Fibroblast of skin of right quadriceps (primary cell): ENCODE measurements around the gene OR1M1.

ENCODE experiments used
- DNase-seq: peaks from one replicate; pipeline ENCODE4 v3.0.0-alpha.2; 2013

Gene OR1M1

DNA sequence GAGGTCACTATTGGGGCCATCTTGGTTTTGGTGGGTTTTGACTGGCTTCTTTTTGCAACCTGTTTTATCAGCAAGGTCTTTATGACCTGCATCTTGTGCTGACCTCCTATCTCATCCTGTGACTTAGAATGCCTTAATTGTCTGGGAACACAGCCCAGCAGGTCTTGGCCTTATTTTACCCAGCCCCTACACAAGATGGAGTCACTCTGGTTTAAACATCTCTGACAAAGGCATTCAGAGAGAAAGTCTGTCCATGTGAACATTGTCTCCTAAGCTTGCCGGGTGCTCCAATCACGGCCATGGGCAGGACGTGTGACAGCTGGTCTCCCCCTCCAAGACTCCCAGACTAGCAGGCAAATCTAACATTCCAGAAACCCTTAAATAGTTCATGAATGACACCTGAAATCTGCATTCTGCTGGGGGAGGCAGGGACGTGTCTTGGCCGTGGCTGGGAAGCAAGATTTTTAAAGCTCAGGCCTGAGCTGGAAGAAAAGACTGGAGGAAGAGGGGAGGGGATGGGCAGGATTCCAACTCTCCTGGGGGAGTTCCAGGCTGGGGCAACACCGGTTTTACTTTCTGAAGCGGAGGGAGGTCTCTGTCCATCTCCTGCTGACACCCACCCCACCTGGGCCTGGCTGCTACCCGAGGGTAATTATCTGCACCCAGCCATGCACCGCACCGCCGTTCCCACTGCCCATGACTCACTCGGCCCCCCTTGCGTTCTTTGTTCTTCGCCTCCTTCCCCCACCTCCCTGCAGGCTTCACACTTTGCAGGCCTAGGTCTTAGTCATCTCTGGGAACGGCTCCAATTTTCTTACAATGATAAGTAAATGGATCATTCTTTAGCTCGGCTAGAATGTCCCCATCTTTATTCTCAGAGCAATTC is 11.6 kb upstream of the OR1M1 start:
- peak; percentile 89 for DNase-seq

DNA sequence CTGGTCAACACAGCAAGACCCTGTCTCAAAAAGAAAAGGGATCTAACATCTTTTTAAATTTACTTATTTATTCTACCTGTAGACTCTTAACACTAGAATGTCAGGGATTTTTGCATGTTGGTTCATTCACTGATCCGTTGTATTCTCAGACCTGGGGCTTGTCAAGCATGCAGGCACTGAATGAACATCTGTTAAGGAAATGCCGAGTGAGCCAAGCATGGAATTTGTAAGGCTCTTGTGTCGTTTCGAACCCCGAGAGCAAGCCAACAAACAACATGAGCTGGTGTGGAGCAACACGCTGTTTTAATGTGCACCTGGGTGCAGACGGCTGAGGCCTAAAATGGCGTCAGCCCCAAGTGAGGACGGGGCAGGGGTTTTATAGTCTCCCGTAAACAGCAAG is 10.0 kb upstream of the OR1M1 start:
- DNase-seq: no peak

DNA sequence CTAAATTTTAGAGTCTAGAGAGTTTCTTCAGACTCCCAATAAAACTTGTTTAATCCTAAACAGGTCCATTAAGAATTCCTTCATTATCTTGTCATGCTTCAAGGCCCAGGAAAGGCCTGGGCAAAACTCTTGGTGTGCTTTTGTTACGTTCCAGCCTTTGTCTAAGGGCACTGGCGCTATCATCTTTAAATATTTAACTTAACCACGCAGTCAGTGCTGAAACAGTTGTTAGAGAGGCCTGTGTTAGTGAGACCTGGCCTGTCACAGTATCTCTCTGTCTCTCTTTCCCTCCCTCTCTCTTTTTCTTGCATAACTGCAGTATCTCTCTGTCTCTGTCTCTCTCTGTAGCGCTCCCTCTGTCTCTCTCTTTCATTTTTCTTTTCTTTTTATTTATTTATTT is 8.2 kb upstream of the OR1M1 start:
- no peak for DNase-seq

DNA sequence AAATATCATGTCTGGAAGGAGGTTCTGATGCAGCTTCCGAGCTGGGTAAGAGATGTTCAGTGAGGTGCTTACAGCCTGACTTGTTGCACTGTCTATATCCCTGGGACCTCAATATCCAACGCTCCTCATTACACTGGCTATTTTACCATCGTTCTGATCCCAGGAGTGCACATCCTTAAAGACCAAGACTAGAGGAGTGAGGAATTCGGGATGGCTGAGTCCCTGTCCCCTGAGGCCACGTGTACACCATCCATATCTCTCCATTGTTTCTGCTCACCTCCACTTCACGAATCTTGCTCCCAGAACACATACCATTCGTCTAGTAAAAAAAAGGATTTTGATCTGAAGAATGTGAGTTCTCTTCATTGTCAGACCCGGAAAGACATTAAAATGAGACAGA is 20.5 kb downstream of the OR1M1 start, which contains the start of gene OR7G2:
OR7G2 (minus strand) TSS at position 101 of the 400 bp plus-strand sequence. CDS start 4,232 bp downstream, outside the sequence.
- DNase-seq: no peak

DNA sequence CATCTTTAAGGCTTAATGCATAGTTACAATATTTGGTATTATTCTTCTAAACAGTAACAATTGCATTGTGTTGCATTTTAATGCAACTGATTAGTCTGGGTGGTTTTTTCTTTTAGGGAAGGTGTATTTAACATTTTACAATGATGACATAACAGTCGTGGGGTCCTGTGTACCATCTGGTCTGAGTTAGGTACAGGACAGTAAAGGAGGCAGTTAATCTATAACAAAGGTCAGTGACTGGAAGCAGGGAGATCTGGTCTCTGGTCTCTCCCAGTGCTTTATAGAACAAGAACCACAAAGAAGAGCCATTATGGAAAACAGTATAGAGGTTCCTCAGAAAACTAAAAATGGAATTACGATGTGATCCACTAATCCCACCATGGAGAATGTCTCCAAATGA is 23.1 kb downstream of the OR1M1 start:
- no peak for DNase-seq

DNA sequence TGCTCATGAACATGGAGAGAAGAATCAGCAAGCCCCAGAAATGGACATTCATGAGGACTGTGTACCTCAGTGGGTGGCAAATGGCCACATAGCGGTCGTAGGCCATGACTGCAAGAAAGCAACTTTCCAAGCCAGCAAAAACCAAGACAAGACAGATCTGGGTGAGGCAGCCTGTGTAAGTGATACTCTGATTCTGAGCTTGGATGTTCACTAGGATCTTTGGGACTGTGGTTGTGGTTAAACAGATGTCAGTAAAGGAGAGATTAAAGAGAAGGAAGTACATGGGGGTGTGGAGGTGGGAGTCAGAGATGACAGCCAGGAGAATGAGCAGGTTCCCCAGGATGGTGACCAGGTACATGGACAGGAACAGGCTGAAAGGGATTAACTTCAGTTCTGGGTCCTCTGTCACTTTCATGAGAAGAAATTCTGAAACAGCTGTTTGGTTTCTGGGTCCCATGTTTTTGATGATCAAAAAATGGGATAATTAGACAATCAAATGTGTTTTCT is 28.5 kb downstream of the OR1M1 start, which contains the start of gene OR7G1:
OR7G1 (minus strand) TSS at position 457 of the 507 bp plus-strand sequence; CDS start at position 457, 0 bp downstream.
- no peak for DNase-seq

GRCh38 chr19:9116547-9116946 is 29.7 kb downstream of the OR1M1 start:
- no peak for DNase-seq

DNA sequence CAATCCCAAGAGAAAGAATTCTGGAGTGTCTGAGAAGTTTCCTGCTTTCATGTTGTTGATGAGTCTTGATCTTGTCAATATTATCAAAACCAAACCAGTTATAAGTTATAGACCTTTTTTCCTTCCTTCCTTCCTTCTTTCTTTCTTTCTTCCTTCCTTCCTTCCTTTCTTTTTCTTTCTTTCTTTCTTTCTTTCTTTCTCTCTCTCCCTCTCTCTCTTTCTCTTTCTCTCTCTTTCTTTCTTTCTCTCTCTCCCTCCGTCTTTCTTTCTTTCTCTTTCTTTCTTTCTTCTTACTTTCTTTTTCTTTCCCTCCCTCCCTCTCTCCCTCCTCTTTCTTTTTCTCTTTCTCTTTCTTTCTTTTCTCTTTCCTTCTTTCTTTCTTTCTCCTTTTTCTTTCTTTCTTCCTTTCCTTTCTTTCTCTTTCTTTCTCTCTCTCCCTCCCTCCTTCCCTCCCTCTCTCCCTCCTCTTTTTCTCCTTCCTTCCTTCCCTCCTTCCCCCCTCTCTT is 40.1 kb downstream of the OR1M1 start, which contains the start of gene OR7G3:
OR7G3 (minus strand) TSS at position 51 of the 506 bp plus-strand sequence; CDS start at position 51, 0 bp downstream.
- no peak for DNase-seq

DNA sequence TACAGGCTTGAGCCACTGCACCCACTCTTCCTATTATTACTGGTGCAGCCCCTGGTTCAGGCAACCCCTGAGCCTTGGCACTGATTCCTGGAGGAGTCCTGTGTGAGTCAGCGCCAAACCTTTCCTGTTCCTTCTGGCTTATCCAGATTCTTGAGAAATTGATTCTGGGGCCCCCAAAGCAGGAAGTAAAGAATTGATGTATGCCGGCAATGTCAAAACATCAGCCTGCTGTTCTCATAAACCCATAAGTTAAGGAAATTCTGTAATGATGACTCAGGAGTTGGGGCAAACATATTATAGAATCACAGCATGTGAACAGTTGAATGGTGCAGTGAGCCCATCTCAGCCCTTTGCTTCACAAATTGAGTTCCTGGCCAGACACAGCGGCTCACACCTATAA is 41.3 kb downstream of the OR1M1 start:
- DNase-seq: no peak

- DNase-seq: no peak
These were observed 44.1 kb downstream of the OR1M1 start for GRCh38 chr19:9130965-9131364.

DNA sequence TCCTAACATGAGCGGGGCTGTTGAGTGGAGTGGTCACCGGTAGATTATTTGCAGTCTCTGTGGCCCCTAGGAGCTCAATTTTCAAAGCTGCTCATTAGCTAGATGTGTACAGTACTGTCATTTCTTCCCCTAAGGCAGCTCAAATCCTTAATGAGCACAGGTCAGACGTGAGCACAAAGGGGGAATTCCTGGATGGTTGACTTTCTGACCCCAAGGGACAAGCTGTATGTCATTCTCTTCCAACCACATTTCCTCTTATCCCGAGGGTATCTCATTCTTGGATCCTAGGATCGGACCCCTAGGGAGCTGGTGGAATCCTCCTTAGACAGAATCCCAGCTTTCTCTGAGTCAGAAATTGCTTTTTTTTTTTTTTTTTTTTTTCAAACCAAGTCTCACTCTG is 45.6 kb downstream of the OR1M1 start:
- DNase-seq: no peak

GRCh38 chr19:9139609-9140158 is 52.8 kb downstream of the OR1M1 start:
- DNase-seq: no peak

DNA sequence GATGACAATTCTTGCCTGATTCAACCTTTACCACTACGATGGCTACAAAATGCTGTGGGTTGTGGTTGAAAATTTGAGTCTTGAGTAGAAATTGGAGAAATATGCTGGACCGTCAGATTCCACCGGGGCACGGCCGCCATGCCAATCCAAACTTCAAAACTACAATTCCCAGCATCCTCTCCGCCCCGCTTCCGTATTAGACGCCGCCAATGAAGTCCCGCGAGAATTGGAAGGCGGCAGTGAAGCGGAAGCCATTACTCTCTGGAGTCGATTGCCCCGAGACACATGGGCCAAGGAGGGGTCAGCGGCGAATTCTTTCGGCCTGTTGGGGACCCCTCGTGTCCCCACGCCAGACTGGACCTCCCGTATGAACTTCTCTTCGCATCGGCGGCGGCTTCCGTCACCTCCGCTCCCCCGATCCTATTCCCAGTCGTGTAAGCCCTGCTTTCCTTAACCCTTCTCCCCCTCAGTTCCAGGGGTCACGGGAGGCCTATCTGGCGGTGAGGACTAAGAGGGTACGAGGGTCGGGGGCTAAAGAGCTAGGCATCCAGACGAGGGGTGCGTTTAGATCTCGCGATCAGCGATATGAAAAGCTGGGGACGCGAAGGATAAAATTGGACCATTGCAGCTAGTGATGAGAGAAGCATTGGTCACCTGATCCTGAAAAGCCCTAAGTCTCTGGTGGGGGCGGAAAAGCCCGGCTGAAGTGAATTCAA is 53.5 kb downstream of the OR1M1 start, which contains the start of gene ZNF317:
ZNF317 (plus strand) TSS at position 239 of the 716 bp plus-strand sequence. CDS start 15,620 bp downstream, outside the sequence.
- DNase-seq: peak; percentile 92

GRCh38 chr19:9144920-9145319 is 58.1 kb downstream of the OR1M1 start:
- no peak for DNase-seq
